Endothelial cell of umbilical vein (primary cell): ENCODE results near the gene GOLGA3.

Experiments
- CTCF ChIP-seq, 2 donors: IDR thresholded peaks; 1 replicate in 1 of 2; 2 replicates in 1 of 2; pipeline ENCODE4 v1.5.1; 2011; ENCODE audit warnings: low read length in 2 of 2, mild to moderate bottlenecking in 2 of 2, moderate library complexity in 2 of 2, control low read depth in 1 of 2, inconsistent platforms in 1 of 2, low read depth in 1 of 2; ENCODE audit not compliant: insufficient read depth in 1 of 2; ENCODE audit errors: extremely low read depth in 1 of 2
- EZH2 ChIP-seq: IDR thresholded peaks from 2 replicates; pipeline ENCODE4 v1.6.1; 2012; ENCODE audit warnings: borderline replicate concordance, low read depth, mild to moderate bottlenecking, moderate library complexity, low read length, inconsistent platforms; ENCODE audit not compliant: severe bottlenecking
- FOS ChIP-seq: IDR thresholded peaks from 2 replicates; pipeline ENCODE4 v1.6.1; 2011; ENCODE audit warnings: mild to moderate bottlenecking, low read length, moderate library complexity, borderline replicate concordance; ENCODE audit not compliant: insufficient read depth
- JUN ChIP-seq: IDR thresholded peaks from 2 replicates; pipeline ENCODE4 v1.6.1; 2011; ENCODE audit warnings: borderline replicate concordance, low read depth; ENCODE audit not compliant: insufficient read length, insufficient read depth
- MAX ChIP-seq: IDR thresholded peaks from 2 replicates; pipeline ENCODE4 v1.6.1; 2011; ENCODE audit not compliant: insufficient read depth, insufficient read length
- POLR2A ChIP-seq: IDR thresholded peaks from 2 replicates; pipeline ENCODE4 v1.6.1; 2012; ENCODE audit warnings: low read depth, mild to moderate bottlenecking, control low read depth, low read length
- POLR2AphosphoS5 ChIP-seq: IDR thresholded peaks from 2 replicates; pipeline ENCODE4 v1.6.1; 2012; ENCODE audit warnings: low read depth, mild to moderate bottlenecking, control low read depth, low read length, moderate library complexity; ENCODE audit not compliant: insufficient read depth

- TF ChIP-seq CTCF (IDR thresholded peaks at IDR 0.05; ENCODE audit: extremely low read depth in 1 of 2, insufficient read depth in 1 of 2, low read depth in 1 of 2, low read length in 2 of 2) (no peak), POLR2AphosphoS5 (no peak), POLR2A (no peak), EZH2 (no peak), MAX (no peak), FOS (no peak), JUN (no peak)
Measured at GRCh38 chr12:132789099-132789471, 39.6 kb downstream of the GOLGA3 start.
